Ascending aorta (tissue), 2 donors: ENCODE measurements around the gene SERTAD2. TPM values are rescaled to one million over a fixed set of nuclear protein-coding genes. Genes with fewer than 3 reads are reported as not detected.

ENCODE experiments used
- DNase-seq, 2 donors: peaks; one replicate each; pipeline ENCODE4 v3.0.0-alpha.2; 2019; ENCODE audit warnings: low spot score in 2 of 2
- H3K27ac ChIP-seq, 2 donors: fragments of 200-600 bp; sonication (generic); one replicate each; pipeline ENCODE4 v1.5.1; 2016 to 2017; ENCODE audit warnings: mild to moderate bottlenecking in 1 of 2
- H3K27me3 ChIP-seq: fragments of 200-600 bp; sonication (generic); one replicate; pipeline ENCODE4 v1.5.1; 2017
- H3K36me3 ChIP-seq, 2 donors: fragments of 200-600 bp; sonication (generic); one replicate each; pipeline ENCODE4 v1.5.1; 2016
- H3K4me1 ChIP-seq, 2 donors: fragments of 200-600 bp; sonication (generic); one replicate each; pipeline ENCODE4 v1.5.1; 2016 to 2017; ENCODE audit warnings: mild to moderate bottlenecking in 1 of 2
- H3K4me3 ChIP-seq, 2 donors: fragments of 200-600 bp; sonication (generic); one replicate each; pipeline ENCODE4 v1.5.1; 2016 to 2017; ENCODE audit warnings: mild to moderate bottlenecking in 1 of 2
- H3K9me3 ChIP-seq, 2 donors: fragments of 200-600 bp; sonication (generic); one replicate each; pipeline ENCODE4 v1.5.1; 2016
- CTCF ChIP-seq, 3 experiments: fragments of 200-600 bp in 2 of 3; fragments of 450-650 bp in 1 of 3; sonication (generic) in 2 of 3; IDR thresholded peaks; one replicate each; pipeline ENCODE4 v1.5.1; 2016 to 2019; ENCODE audit warnings: antibody characterized with exemption in 3 of 3, mild to moderate bottlenecking in 1 of 3, moderate library complexity in 1 of 3
- intact Hi-C: fragments of 100-400 bp; cut with DNase I; formaldehyde crosslinking; loops from one replicate; pipeline ENCODE4 v1.15.1; 2023
- total RNA-seq: library from RNA; depleted of rRNA; stranded (reverse); fragments of >200 nt; gene quantifications from one replicate; pipeline ENCODE4 v1.1.0, GENCODE V29; 2016

Gene SERTAD2
- total RNA-seq, 1 donor from 2014 or later, result 8.7 TPM

- Histone ChIP-seq H3K27me3 (no peaks in the 10 kb centered on the region), H3K27ac (peak overlapping the region; percentile 14 to 43), H3K4me1 (peaks cover 0 to 11% of the 10 kb centered on the region in 2 donors), H3K9me3 (no peaks in the 10 kb centered on the region), H3K4me3 (no peak overlapping the region), H3K36me3 (peaks cover 12 to 16% of the 10 kb centered on the region in 2 donors)
- peak in 1 of 3 experiments; percentile 32 for TF ChIP-seq CTCF (IDR thresholded peaks at IDR 0.05)
- DNase-seq, result no peak
- intact Hi-C loops, result no loop called here
These were observed 58.1 kb downstream of the SERTAD2 start for GRCh38 chr2:64595397-64596176.

DNA sequence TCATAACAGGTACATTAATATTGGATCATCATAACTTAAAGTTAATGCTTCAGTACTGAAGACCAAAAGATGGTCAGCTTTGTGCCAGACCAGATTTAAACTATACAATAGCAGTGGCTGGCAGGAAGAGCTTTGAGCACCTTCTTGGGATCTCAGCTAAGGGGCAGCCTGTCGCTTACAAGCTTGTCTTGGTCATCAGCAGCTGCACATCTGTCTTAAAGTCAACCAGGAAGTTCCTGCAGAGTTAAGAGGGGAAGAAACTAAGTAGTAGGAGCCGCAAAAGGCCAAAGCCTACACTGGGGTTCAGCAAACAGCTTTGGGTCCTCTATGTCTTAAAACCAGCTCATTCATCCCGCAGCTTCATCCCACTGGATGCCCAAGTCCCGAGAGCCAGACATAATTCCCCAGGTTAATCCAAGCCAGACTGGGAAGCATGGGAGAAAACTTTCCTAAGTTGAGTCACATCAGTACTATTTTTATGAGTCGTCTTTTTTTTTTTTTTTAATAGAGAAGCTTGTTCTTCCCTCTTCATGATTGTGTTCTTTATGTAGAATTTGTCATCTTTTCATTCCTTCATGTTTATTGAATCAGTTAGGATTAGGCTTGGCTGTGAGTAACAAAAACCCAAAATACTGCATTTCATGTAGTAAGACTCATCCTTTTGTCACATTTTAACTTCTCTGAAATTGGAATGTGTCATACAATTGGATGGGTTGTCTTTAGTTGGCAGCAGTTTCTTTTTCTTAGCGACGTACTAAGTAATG is 59.3 kb downstream of the SERTAD2 start:
- TF ChIP-seq CTCF (IDR thresholded peaks at IDR 0.05), result no peak
- peak overlapping the region in 1 of 2 donors; percentile 14 for H3K27ac ChIP-seq
- no peak overlapping the region for H3K4me3 ChIP-seq
- peaks cover 14 to 24% of the 10 kb centered on the region in 2 donors for H3K36me3 ChIP-seq
- no peak for DNase-seq
- H3K9me3 ChIP-seq, result no peaks in the 10 kb centered on the region
- peaks cover 0 to 11% of the 10 kb centered on the region in 2 donors for H3K4me1 ChIP-seq
- no peaks in the 10 kb centered on the region for H3K27me3 ChIP-seq
- intact Hi-C loops, result loop anchor here (5.0 kb wide), 1 partner anchor 173 kb away; no protein-coding TSS in a partner anchor

GRCh38 chr2:64593035-64593655 is 60.6 kb downstream of the SERTAD2 start:
- intact Hi-C loops, result loop anchor here (5.0 kb wide), 1 partner anchor 174 kb away; no protein-coding TSS in a partner anchor
- TF ChIP-seq CTCF (IDR thresholded peaks at IDR 0.05), result no peak
- no peak for DNase-seq
- peaks cover 14 to 34% of the 10 kb centered on the region in 2 donors for H3K36me3 ChIP-seq
- H3K4me3 ChIP-seq, result no peak overlapping the region
- peaks cover 0 to 11% of the 10 kb centered on the region in 2 donors for H3K4me1 ChIP-seq
- H3K27ac ChIP-seq, result no peak overlapping the region
- H3K27me3 ChIP-seq, result no peaks in the 10 kb centered on the region
- no peaks in the 10 kb centered on the region for H3K9me3 ChIP-seq

- intact Hi-C loops, result loop anchor here (5.0 kb wide), 1 partner anchor 176 kb away; no protein-coding TSS in a partner anchor
- DNase-seq, result no peak
- no peak for TF ChIP-seq CTCF (IDR thresholded peaks at IDR 0.05)
- Histone ChIP-seq H3K27me3 (no peaks in the 10 kb centered on the region), H3K36me3 (peaks cover 14 to 42% of the 10 kb centered on the region in 2 donors), H3K9me3 (no peaks in the 10 kb centered on the region), H3K27ac (no peak overlapping the region), H3K4me1 (peaks cover 0 to 15% of the 10 kb centered on the region in 2 donors), H3K4me3 (no peak overlapping the region)
These were observed 62.5 kb downstream of the SERTAD2 start for GRCh38 chr2:64591188-64591587.

DNA sequence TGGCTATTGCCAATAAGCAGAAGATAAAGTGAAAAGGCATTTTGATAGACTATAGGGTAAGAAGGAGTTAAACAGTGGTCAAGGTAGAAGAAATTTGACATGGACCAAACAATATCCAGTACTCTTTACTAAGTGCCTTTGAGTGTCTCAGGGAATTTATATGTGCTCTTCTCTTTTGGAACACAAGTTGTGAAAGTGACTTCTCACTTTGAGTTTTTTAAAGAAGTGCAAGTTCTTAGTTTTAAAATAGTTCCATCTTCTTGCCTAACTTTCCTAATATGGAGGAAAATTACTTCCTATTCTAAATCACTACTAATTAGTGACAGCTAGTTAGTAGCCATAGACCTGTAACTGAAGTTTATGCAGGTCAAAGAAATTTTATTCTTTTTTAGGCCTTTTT is 66.2 kb downstream of the SERTAD2 start:
- TF ChIP-seq CTCF (IDR thresholded peaks at IDR 0.05), result no peak
- no peak overlapping the region for H3K27ac ChIP-seq
- H3K36me3 ChIP-seq, result peaks cover 14 to 52% of the 10 kb centered on the region in 2 donors
- peaks cover 0 to 3% of the 10 kb centered on the region in 2 donors for H3K4me1 ChIP-seq
- no peak overlapping the region for H3K4me3 ChIP-seq
- no peaks in the 10 kb centered on the region for H3K9me3 ChIP-seq
- intact Hi-C loops, result loop anchor here (2.0 kb wide), 2 partner anchors 57 to 279 kb away; no protein-coding TSS in a partner anchor
- no peaks in the 10 kb centered on the region for H3K27me3 ChIP-seq
- DNase-seq, result no peak
